ENCODE data around the gene GLI3.

Gene GLI3

GRCh38 chr7:42175834-42176723 is 60.9 kb downstream of the GLI3 start:
- no peak for DNase-seq (ENCODE audit: low read depth)

DNA sequence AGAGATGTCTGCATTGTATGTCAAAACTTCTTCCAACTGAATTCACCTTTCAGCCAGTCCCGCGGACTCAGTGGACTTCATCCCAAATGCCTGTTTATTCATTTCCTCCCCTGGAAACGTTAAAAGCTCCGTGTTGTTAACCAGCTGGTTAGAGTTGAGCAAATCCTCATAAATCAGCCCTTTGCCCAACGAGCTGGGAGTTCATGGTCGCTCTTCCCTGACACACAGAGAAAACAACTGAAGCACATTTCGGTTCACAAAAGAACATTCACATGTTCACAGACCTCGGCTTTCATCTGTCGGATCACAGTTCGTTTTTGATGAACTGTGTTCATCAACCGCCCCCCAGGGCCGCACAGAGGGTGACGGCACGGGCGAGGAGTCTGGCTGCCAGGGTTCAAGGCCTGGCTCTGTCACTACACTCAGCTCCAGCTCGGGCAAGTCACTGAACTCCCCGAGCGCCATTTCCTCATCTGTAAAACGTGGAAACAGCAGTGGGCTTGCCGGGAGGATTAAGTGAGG is 62.6 kb downstream of the GLI3 start:
- no peak for DNase-seq (ENCODE audit: low read depth)

DNA sequence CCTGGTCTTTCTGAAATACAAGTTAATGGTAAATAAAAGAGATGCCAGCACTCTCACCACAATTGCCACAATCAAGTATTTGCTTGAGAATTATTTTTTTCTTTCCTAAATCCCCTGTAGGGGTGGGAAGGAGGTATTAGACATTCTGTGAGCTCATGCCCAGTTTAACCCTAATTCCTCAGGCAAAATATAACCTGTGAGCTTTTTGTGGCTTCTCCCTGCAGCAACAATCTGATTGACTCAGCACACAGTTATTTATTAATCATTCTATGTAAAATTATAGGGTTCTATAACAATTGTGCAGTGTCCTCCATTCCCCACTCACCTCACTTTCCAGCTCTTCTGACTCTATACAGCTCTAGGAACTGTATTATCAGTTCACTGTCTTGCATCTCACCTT is 66.3 kb downstream of the GLI3 start:
- no peak for DNase-seq (ENCODE audit: low read depth)

DNA sequence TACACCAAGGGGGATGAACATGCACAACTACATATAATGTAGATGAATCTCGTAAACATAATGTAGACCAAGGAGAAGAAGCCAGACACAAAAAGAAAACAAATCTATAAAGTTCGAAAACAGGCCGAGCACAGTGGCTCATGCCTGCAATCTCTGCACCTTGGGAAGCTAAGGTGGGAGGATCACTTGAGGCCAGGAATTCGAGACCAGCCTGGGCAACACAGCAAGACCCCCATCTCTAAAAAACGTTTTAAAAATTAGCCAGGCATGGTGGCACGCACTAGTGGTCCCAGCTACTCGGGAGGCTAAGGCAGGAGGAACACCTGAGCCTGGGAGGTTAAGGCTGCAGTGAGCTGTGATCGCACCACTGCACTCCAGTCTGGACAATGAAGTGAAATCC is 68.5 kb downstream of the GLI3 start:
- DNase-seq (ENCODE audit: low read depth), result no peak

- DNase-seq (ENCODE audit: low read depth), result no peak
Measured at GRCh38 chr7:42167631-42168236, 69.3 kb downstream of the GLI3 start.

DNA sequence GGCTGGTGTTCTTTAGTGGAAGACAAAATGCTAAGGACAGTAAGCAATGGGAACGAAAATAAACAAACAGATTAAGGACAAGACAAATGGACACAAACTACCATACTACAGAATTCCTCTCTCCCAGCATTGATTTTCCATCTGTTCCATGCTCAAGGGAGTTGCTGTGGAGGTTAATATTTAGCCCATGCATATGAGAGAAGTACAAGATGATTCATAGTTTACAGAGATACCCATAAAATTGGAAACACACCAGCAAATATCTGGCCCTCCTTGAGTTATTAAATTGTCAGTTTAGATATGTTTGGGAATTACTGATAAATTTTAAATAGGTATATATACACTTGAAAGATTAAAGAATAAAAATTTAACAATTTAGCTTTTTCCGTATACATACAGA is 69.8 kb downstream of the GLI3 start:
- DNase-seq (ENCODE audit: low read depth), result no peak

GRCh38 chr7:42164881-42165428 is 72.1 kb downstream of the GLI3 start:
- DNase-seq (ENCODE audit: low read depth), result no peak

- no peak for DNase-seq (ENCODE audit: low read depth)
Measured at GRCh38 chr7:42162560-42163325, 74.3 kb downstream of the GLI3 start.

GRCh38 chr7:42161719-42162118 is 75.3 kb downstream of the GLI3 start:
- DNase-seq (ENCODE audit: low read depth), result no peak

GRCh38 chr7:42161110-42161509 is 75.9 kb downstream of the GLI3 start:
- no peak for DNase-seq (ENCODE audit: low read depth)

DNA sequence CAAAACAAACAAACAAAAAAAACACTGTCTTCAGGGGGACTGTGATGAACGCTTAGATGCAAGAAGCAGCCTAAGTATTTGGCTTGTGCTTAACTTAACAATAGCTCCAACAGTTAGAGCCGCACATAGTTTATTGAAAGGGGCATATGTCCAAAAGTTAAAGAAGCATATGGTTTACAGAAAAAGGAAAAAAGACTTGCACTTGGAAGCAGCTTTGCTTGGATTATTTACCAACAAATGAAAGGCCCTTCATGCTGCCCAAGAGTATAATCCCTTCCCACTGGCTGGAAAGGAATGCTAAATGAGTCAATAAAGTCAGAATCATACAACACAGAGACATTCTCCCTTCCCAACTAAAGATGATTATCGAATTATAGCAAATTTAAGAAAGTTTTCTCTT is 77.9 kb downstream of the GLI3 start:
- no peak for DNase-seq (ENCODE audit: low read depth)

- DNase-seq (ENCODE audit: low read depth), result no peak
Measured at GRCh38 chr7:42156967-42157721, 79.9 kb downstream of the GLI3 start.

GRCh38 chr7:42156291-42156865 is 80.6 kb downstream of the GLI3 start:
- DNase-seq (ENCODE audit: low read depth), result no peak

DNA sequence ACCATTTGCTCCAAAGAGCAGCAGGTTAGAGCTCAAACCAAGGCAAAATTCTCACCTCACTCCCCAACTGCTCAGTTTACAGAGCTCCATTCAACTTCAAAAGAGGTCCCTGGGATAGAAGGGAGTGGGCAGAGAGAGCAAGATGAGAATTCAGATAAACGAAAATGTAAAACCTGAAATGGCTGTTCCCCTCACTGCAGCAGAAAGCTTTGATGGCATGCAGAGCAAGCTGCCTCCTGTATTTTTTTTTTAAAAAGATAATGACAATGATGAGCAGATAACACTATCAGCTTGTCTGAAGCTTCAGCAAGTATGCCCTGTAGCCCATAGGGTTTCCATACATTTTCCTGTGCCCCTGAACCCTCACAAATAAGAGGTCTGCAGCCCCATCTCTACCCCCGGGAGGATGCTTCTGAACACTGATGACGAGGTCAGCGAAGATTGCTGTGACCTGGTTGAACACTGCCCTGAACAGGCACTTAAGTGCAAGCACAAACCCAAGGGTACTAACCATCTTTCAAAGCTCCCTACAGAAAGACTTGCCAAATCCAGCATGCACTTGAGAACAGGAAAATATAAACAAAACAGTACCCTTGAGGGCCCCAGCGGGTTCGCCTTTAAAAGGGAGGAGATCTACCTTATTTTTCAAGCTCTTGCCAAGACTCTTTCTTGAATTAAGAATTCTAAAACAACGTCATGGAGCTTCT is 81.3 kb downstream of the GLI3 start:
- DNase-seq (ENCODE audit: low read depth), result no peak

- no peak for DNase-seq (ENCODE audit: low read depth)
Measured at GRCh38 chr7:42154173-42154572, 82.8 kb downstream of the GLI3 start.

- DNase-seq (ENCODE audit: low read depth), result no peak
Measured at GRCh38 chr7:42152329-42153205, 84.4 kb downstream of the GLI3 start.

- DNase-seq (ENCODE audit: low read depth), result peak; percentile 73
Measured at GRCh38 chr7:42151309-42151708, 85.7 kb downstream of the GLI3 start.

GRCh38 chr7:42145539-42145938 is 91.5 kb downstream of the GLI3 start:
- no peak for DNase-seq (ENCODE audit: low read depth)

DNA sequence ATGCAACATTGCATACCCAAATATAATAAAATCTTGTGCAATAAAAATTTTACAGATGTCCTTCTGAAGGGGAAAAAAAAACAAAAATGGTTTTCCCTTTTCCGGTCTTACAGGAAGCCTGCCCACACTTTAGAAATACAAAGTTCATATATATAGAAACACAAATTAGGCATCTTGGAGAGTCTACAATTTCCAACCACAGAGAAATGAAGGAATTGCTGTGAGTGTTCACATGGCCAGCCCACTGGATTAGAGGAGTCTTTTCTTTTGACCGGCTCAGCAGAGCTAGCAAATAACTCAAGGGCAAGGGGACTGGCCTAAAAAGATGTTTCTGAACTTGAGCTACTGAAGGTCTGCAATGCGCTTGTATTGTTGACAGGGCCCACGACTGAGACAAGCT is 92.4 kb downstream of the GLI3 start:
- no peak for DNase-seq (ENCODE audit: low read depth)
